ENCODE results near the gene ARHGAP4.

ARHGAP4 gene

GRCh38 chrX:153961292-153961691 lies 35.2 kb upstream of the ARHGAP4 start:
- DNase-seq, result no peak

GRCh38 chrX:153960786-153961185 lies 34.7 kb upstream of the ARHGAP4 start:
- no peak for DNase-seq

DNA sequence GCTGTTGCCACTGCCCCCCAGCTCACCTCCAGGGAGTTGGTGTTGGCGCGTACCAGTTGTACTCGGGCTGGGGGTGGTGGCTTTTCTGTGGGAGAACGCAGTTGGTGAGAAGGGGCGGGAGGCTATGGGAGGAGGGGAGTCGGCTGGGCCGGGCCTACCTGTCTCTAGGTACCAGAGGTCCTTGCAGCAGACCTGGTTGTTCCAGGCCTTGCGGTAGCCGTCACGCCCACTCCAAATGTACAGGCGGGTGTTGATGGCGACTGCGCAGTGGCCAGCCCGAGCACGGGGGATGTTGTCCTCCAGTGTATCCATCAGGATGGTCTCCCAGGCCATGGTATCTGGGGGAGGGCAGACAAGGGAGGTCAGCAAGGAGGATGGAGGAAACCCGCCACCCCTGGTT lies 34.0 kb upstream of the ARHGAP4 start:
- DNase-seq, result no peak

DNA sequence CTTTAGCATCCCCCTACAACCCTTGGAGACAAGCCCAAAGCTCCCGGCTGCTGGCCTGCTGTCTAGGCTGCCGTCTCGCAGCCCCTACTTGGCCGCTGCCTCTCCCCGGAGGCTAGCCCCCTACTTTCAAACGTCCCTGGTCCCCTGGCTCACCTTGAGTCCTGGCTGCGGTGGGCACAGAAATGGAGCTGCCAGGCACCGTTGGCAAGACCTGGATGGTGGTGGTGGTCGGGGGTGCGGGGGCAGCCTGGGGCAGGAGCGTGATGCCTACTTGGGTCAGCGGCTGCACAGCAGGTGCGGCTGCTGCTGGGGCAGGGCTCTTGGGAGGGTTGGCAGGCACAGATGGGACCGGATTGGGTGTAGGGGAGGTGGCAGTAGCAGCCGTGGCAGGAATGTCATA lies 33.6 kb upstream of the ARHGAP4 start:
- DNase-seq, result no peak

DNA sequence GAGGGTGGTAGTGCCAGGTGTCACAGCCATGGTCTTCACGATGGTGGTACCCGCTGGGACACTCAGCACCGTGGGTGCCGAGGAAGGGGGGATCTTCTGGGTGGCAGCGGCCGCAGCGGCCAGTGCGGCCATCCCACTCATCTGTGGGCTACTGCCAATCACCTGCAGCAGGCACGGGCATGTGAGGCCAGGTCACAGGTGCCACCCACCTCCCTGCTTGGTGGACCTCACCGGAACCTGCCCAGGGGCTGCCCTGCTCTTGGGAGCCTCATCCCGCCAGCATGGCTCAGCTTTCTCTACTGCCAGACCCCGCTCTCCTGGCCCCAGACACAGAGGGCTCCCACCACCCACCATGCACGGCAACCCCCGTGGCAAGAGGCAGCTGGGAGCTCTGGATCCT lies 32.5 kb upstream of the ARHGAP4 start:
- no peak for DNase-seq

- no peak for DNase-seq
Measured at GRCh38 chrX:153957224-153957623, 31.2 kb upstream of the ARHGAP4 start.

DNA sequence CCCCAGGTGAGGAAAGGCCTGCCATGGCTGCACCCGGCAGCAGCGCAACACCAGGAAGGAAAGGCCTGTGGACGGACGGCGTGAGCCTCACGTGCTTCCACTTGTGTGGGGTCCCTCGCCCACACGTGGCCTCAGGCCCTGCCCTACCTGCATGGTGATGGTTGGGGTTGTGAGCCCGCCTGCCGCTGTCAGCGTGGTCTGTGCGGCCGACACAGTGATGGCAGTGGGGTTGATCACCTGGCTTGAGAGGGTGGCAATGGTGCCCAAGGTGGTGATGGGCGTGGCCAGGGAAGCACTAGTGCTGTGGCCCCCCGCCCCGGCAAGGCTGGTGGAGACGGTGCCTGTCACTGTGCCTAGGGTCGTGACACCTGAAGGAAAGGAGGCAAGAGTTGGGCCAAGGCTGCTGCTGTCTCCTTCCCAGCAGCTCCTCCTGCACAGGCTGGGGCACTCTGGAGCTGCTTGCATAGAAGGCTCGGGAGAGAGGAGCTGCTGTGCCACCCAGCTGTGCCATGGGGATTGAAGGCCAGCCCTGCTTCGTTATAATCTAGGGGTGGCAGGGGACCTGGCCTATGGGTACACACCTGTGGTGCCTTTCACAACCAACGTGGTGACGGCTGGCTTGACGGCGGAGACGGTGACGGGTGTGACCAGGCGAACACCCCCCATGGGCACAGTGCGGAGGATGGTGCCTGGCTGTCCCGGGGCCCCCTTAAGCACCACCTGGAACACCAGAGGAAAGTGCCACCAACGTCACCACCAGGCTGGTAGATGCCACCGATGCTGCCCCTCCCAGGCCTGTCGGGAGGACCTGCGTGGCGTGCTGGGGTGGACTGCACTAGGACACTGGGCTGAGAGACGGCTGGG lies 30.2 kb upstream of the ARHGAP4 start:
- DNase-seq, result no peak

GRCh38 chrX:153955228-153955732 lies 29.2 kb upstream of the ARHGAP4 start:
- DNase-seq, result no peak

- no peak for DNase-seq
Measured at GRCh38 chrX:153954558-153955227, 28.6 kb upstream of the ARHGAP4 start.

DNA sequence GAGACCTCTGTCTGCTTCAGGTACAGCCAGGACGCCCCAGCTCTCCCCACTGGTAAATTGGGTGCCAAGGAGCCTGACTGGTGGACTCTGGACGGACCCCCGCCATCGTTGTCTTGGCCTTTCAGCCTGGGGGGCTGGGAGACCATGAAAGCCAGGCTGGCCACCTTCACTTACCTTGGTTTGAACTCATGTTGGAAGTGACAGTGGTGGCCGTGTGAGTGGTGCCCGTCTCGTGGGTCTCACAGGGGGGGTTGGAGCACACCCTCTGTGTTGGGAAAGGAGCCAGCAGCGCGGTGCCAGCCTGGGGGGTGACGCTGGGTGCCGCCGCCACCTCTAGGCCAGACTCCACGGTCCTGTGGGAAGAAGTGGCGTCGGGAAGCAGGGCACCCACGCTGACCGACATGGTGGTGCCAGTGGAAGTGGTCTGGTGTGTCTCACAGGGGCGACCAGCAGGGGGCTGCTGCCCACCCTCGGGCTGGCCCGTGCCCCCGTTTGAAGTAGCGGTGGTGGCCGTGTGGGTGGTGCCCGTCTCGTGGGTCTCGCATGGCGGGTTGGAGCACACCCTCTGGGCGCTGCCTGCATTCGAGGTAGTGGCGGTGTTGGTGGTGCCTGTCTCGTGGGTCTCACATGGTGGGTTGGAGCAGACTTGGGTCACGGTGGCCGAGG lies 28.0 kb upstream of the ARHGAP4 start:
- no peak for DNase-seq

DNA sequence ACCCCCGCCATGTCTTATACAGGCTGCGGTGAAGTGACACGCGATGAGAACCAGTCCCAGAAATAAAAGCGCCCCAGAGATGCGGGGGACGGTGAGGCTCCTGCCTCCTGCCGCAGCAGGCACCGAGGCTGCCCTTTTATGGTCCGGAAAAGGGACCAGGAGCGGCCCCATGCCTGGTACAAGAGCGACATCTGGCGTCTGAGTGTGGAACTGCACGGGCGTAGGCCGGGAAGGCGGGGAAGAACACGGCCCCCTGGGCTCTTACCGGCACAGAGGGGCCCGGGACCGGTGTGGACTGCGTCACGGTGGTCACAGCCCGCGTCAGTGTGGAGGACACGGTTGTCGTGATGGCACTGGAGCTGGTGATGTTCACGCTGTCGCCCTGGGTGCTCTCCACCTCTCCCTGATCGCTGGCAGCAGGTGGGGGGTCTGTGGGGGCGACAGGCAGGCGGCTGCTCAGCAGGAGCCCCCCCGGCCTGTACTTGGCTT lies 27.3 kb upstream of the ARHGAP4 start:
- DNase-seq, result peak; percentile 28

DNA sequence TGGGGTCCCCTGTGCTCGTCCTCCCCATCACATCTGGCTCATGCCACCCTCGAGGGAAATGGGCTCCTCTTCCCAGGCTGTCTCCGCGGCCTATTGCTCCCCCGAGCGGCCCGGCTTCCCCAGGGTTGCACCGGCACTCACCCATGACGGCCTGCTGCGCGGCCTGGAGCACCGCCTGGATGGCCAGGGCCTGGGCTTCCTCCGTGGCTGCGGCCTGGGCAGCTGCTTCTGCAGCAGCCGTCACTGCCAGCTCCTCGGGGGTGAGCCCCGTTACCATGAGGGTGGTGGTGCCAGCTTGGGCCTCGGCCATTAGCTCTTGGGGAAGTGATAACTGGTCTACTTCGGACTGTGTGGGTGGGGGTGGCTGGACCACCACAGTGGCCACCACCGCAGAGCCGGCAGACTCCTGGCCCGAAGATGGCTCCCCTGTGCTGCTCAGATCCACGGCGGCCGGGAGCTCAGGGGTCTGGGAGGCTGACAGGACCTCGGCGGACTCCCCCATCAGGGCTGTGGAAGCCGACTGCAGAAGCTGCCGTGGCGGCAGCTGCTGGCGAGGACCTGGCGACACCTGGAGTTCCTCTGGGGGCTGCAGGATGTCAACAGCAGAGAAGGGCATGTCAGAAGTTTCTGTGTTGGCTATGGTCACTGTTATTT lies 26.4 kb upstream of the ARHGAP4 start:
- DNase-seq, result no peak

GRCh38 chrX:153951683-153952372 lies 25.8 kb upstream of the ARHGAP4 start:
- no peak for DNase-seq

DNA sequence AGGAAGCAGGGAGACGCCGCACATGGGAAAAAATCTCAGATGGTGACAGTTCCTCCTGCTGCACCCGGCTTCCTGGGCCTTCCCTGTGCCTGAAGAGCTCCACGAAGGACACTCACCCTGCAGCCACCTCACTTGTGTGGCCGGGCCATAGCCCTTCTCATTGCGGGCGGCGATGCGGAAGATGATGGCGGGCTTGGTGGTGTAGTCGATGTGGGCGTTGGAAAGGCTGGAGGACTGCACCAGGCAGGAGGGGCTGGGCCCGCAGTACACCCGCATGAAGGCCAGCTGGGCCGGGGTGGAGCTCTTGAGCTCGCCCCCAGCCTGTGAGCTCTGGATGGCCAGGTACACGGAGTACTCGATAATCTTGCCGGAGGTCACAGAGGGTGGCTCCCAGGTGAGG lies 24.1 kb upstream of the ARHGAP4 start:
- DNase-seq, result no peak

DNA sequence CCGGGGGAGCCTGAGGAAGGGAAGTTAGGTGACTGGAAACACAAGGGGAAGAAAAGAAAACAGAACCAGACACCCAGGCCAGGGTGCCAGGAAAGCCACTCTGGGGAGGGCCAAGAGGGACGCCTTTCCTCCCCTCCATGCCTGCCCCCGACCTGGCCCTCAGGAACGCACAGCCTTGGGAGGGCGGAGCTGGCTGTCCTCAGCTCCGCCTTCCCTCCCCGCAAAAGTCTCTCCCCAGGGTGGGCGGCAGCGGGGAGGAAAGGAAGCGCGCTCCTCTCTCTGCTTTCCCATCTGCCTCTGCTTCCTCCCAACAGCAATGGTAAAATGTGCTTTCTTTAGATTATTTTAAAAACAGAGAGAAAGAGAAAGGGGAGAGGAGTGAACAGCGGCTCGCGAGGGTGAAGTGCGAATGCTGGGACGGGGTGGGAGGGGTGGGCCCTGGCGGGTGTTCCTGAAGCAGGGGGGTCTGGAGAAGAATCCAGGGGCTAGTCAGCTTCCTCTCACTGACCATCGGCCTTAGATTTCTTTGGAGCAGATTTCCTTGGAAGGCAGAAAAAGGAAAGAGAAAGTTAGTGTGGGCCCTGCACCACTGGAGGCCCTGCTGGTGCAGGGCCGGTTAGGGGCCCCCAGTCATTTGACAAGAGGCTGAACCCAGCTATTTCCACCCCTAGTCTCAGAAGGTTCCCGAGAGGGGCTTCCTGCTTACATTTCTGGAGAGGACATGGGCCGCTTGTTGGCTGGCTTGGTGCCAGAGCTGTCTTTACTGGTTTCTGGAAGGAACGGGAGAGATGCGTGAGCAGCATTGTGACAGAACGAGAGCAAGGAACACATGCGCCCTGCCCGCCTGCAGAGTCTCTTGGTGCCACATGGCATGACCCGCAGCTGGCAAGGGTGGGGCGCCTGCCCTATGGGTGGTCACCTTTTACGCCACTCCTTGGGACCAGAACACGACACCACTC lies 23.1 kb upstream of the ARHGAP4 start:
- no peak for DNase-seq

- no peak for DNase-seq
Measured at GRCh38 chrX:153948002-153948466, 22.0 kb upstream of the ARHGAP4 start.

GRCh38 chrX:153947009-153947769 lies 21.1 kb upstream of the ARHGAP4 start:
- DNase-seq, result peak; percentile 73

DNA sequence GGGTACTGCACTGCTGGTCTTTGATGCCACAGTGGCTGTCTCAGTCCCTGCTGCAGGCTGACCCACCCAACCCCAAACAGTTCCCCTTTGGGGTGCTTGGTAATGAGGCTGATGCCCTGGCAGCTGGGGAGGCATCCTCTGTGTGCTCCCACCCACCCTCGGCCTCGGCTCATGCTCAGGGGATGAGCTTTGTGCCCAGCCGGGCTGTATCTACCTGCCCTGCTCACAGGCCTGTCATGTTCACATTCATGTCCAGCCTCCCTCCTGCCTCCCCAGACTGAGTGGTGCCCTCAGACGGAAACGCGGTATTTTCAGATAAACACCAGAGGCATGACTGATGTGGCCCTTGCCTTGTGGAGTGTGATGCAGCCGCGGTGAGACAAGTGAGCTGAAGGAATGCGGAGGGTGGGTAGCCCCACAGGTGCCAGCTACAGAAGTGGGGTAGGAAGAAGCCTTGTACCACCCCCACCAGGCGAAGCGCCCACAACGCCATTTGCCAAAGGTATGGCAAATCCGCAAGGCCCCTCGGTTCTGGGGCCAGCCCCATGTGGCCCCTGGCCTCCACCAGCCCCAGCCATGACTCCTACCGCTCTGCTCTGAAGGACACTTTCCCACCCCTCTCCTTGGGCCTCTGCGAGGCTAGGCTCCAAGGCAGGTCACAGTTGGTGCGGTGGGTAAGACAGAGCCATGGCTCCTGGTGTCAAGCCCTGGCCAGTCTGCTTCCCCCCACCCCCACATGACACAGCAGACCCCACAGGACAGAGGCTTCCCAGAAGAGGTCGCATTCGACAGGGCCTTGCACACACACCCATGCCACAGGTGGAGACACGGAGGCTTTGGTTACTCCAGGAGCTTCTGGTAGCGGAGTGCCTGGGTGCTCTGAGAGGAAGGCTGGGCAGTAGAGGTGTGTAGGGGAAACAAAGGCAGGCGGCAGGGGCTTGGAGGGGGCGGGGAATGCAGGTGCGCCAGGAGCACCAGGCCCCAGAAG lies 20.2 kb upstream of the ARHGAP4 start:
- DNase-seq, result no peak

DNA sequence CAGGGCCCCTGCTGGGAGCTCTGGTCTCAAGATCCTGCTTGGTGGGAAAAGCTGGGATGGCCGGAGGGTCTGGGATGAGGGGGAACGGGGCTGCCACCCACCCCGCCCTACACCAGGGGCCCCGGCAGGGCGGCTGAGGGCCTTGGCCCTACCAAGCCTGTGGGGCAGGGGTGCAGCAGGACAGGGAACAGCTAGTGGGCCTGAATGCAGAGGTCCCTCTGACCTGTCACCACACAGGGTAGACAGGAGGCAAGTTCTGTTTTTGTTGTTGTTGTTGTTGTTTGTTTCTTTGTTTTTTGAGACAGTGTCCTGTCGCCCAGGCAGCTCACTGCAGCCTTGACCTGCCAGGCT lies 18.7 kb upstream of the ARHGAP4 start:
- no peak for DNase-seq

All from DMS153 (cell line).